A549 treated with DMSO at 1 μM for 4 hours (cell line): Measurements from ENCODE around the gene AMIGO3. TPM values are rescaled to one million over a fixed set of nuclear protein-coding genes. Genes with fewer than 3 reads are reported as not detected.

ENCODE experiments used
- total RNA-seq: library from RNA; stranded (reverse); fragments of 200-300 nt; extraction: Qiagen RNA extraction; gene quantifications from 5 replicates; pipeline ENCODE4 v1.2.3, GENCODE V29; 2022; ENCODE audit warnings: low read depth

The AMIGO3 gene, protein sequence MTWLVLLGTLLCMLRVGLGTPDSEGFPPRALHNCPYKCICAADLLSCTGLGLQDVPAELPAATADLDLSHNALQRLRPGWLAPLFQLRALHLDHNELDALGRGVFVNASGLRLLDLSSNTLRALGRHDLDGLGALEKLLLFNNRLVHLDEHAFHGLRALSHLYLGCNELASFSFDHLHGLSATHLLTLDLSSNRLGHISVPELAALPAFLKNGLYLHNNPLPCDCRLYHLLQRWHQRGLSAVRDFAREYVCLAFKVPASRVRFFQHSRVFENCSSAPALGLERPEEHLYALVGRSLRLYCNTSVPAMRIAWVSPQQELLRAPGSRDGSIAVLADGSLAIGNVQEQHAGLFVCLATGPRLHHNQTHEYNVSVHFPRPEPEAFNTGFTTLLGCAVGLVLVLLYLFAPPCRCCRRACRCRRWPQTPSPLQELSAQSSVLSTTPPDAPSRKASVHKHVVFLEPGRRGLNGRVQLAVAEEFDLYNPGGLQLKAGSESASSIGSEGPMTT
- total RNA-seq: 0.48 to 0.91 TPM (median 0.61 TPM) in 5 replicates

DNA sequence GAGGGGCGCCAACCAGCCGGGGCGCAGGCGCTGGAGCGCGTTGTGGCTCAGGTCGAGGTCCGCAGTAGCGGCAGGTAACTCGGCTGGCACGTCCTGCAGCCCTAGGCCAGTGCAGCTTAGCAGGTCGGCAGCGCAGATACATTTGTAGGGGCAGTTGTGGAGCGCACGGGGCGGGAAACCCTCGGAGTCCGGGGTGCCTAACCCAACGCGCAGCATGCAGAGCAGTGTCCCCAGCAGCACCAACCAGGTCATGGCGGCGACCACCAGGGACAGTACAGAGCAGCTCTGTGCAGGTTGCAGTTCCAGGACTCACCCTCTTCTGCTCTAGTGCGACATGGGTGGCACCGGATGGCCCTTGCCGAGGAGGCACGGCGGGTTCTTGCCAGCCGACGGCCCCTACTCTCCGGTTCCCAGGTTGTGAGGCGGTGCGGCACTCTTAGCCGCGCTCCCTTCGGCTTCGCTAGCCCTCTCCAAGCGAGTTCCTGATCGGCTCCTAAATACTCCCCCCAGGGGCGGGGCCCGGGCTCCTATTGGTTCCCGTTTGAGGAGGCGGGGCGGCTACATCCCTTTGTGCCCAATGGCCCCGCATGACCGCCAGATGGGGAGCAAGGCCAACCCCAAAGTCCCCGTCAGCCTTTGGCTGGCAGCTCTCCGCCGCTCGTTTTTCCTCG is at the start of gene AMIGO3:
Gene AMIGO3 (minus strand): TSS at position 471 of the 671 bp plus-strand sequence. CDS start 219 bp downstream, at position 252.

DNA sequence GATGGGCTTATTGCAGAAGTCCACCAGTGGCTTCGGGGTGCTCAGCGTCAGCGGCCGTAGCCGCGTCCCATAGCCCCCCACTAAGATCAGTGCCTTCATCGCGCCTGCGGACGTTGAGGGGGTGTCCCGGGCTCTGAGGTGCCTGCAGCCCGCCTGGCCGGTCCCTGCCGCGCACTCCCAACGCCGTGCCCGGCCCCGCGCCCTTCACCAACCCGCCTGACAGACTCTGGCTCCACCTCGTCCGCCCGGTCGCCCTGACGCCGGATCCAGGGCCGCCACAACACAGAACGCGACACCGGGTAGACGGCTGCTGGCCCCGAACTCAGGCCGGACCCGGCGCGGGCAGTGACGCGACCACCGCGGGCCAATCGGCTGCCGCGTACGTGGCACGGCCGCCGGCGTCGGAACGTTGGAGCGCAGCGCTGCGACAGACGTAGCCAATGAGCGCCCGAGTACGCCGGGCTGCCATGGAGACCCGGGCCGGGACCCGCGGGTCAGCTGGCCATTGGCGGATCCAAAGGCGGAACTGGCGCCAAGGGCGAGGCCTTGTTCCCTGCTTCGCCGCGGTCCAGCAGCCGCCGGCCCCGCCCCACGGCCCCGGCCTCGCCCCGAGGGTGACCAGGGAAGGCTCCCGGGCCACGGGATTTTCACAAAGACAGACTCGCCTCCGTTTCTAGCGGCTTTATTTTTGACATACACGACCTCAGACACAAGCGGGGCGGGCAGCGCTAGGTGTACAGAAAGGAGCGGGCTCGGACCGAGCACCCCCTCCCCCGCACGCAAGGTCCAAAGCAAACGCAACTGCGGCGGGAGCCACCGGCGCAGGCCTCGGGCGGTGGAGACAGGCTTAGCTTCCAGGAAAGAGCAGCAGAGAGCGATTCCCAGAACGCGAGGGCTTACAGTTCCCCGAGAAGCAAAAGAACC is 4.4 kb upstream of the AMIGO3 start, which contains the start of gene GMPPB:
Gene GMPPB (minus strand): TSS at position 324 of the 924 bp plus-strand sequence. CDS start 225 bp downstream, at position 99.

DNA sequence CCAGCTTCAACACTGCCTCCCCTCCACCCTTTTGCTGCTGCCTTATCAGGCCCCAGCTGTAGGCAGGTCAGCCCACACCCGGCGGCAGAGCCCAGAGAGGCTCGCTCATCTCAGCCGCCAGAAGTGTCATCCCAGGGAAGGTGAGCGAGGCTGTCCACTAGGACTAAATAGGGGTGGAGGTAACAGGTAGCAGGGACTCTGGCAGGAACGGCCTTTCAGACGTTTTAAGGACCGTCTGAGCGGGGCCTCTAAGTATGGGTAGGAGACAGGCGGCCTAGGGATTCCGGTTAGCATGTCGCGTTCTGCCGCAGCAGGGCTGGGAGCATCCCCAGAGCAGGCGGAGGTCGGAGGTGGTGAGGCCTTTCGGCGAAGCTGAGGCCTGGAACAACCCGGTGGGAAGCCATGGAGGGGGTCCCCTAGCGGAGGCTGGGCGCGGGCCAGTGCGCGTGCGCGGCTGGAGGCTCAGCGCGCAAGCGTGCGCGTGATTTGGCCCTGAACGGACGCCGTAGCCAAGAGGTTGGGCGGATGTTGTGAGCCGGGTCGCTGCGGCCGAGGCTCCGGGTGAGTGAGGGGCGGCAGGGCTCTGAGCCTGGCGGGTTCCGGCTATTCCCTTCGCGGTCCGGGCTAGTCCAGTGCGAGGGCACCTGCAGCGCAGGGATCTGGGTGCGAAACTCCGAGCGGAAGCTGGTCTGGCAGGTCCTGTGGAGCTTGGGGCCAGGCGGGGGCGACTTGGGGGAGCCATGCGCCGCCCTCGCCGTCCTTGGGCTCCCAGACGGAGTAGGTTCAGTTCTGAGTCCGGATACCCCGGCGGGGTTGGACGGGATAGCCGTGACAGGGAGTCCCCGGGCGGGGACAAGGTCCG is 30.2 kb downstream of the AMIGO3 start, which contains the start of the genes MST1 and RNF123:
Gene MST1 (minus strand): TSS at position 429 of the 862 bp plus-strand sequence. CDS start 783 bp downstream, outside the sequence.
Gene RNF123 (plus strand): TSS at position 512 of the 862 bp plus-strand sequence. CDS start 1,609 bp downstream, outside the sequence.

DNA sequence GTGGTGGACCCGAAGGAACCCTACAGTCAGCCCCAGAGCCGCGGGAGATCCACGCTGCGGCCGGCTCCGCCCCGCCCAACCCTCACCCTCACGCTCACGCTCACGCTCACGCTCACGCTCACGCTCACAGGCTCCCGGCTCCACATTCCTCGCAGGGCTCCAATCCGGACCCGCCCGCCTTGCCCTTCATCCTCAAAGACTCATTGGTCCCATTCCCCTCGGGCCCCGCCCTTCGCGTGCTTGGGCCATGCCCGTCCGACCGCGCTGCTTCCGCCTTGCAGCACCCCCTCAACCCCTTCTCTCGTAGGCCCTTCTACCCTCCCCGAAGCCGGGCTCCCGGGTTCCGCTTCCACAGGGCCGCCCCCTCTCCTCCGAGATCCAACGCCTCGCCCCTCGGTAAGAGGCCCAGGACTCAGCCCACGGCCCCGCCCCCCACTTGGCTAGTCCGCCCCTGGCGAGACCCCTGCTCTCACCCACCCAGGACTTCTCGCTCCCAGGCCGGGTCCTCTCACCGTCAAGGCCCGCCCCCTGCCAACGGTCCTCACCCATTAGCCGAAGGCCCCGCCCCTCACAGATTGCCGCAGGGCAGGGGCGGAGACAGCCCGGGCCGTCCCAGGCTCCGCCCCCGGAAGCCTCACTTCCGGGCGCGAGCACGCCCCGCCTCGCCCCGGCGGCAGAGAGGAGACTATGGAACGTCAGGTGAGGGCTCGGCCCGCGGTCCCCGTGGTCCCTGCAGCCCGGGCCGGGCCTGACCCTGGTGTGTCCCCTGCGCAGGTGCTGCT is 45.6 kb downstream of the AMIGO3 start, which contains the start of gene APEH:
Gene APEH (plus strand): TSS at position 637 of the 782 bp plus-strand sequence. CDS start 51 bp downstream, at position 688.

Other genes starting within 250 kb of the AMIGO3 start
- gene DAG1, start 249.4 kb downstream of the AMIGO3 start, total RNA-seq: 49.8 to 62.9 TPM (median 60.1 TPM) in 5 replicates
- 0.16 to 0.37 TPM (median 0.17 TPM) in 5 replicates for gene BSN, start 165.2 kb downstream of the AMIGO3 start, total RNA-seq
- gene APEH, start 45.3 kb downstream of the AMIGO3 start, total RNA-seq: 60.6 to 69.3 TPM (median 65.2 TPM) in 5 replicates
- 1.1 to 1.8 TPM (median 1.5 TPM) in 5 replicates for gene MST1, start 30.2 kb downstream of the AMIGO3 start, total RNA-seq
- gene RNF123, start 30.1 kb downstream of the AMIGO3 start, total RNA-seq: 10.6 to 16.2 TPM (median 15.8 TPM) in 5 replicates
- 15.0 to 21.3 TPM (median 19.4 TPM) in 5 replicates for gene GMPPB, start 4.3 kb upstream of the AMIGO3 start, total RNA-seq
- gene IP6K1, start 66.9 kb upstream of the AMIGO3 start, total RNA-seq: 20.6 to 23.6 TPM (median 21.8 TPM) in 5 replicates
- 0.15 to 0.46 TPM (median 0.30 TPM) in 5 replicates for gene CDHR4, start 80.2 kb upstream of the AMIGO3 start, total RNA-seq
- gene INKA1, start 83.6 kb upstream of the AMIGO3 start, total RNA-seq: 1.6 to 1.7 TPM (median 1.6 TPM) in 5 replicates
- 0.45 to 0.74 TPM (median 0.48 TPM) in 5 replicates for gene UBA7, start 94.3 kb upstream of the AMIGO3 start, total RNA-seq
- 11.9 to 15.0 TPM (median 13.9 TPM) in 5 replicates for gene TRAIP, start 136.9 kb upstream of the AMIGO3 start, total RNA-seq
- 0.27 to 0.85 TPM (median 0.45 TPM) in 5 replicates for gene CAMKV, start 150.2 kb upstream of the AMIGO3 start, total RNA-seq
- gene MST1R, start 184.2 kb upstream of the AMIGO3 start, total RNA-seq: 7.2 to 8.6 TPM (median 8.2 TPM) in 5 replicates
- gene MON1A, start 210.1 kb upstream of the AMIGO3 start, total RNA-seq: 5.8 to 9.8 TPM (median 8.4 TPM) in 5 replicates
- gene RBM6, start 220.5 kb upstream of the AMIGO3 start, total RNA-seq: 23.7 to 27.8 TPM (median 27.3 TPM) in 5 replicates